Right ventricle myocardium inferior (tissue), 1 donor: ENCODE data around the gene CUL2. TPM values are rescaled to one million over a fixed set of nuclear protein-coding genes. Genes with fewer than 3 reads are reported as not detected.
A peak's percentile ranks its signal among the peaks of the same experiment; 100 is the strongest.
"Not testable (repeated sequence)": the region's sequence is repeated elsewhere in the genome, so short reads cannot be mapped to it uniquely, and the experiment has no call there.

Experiments used
- ATAC-seq: fragments of 200-7000 bp; cut with Tn5 transposase; one replicate; pipeline ENCODE4 v1.9.1; 2020; ENCODE audit warnings: mild to moderate bottlenecking, moderate library complexity
- DNase-seq: peaks from one replicate; pipeline ENCODE4 v3.0.0; 2021; ENCODE audit errors: missing footprints
- intact Hi-C: fragments of 100-400 bp; cut with DNase I; formaldehyde crosslinking; loops from one replicate; pipeline ENCODE4 v1.11.0; 2022
- total RNA-seq: library from RNA; stranded (reverse); fragmentation: NEBNext Ultra II Directional; extraction: Animal tissue kit (Norgen Biotek cat#: 25700); gene quantifications from one replicate; pipeline ENCODE4 v1.2.1, GENCODE V29; 2021
- donor health status: DM: no; HTN: yes; CAD: no; lungs with severe emphysema.

CUL2 gene
- total RNA-seq, 1 donor from 2014 or later, result 39.6 TPM

DNA sequence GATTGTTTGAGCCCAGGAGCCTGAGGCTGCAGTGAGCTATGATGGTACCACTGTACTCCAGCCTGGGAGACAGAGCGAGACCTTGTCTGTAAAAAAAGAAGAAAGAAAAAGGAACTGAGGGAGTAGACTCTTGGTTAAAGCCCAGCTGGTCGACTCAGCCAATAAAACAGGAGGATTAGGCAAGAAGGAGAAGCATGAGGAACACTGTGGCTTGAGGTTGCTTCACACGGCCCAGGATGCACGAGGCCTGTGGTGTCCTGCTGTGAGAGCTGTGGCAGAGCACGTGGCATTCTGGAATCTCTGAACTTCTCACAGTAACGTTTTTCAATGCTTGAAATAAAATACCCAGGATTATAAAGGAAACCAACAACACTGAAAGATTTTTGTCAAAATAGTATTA lies 93.3 kb downstream of the CUL2 start:
- ATAC-seq, result no peak
- intact Hi-C loops, result no loop called here
- DNase-seq, result no peak

DNA sequence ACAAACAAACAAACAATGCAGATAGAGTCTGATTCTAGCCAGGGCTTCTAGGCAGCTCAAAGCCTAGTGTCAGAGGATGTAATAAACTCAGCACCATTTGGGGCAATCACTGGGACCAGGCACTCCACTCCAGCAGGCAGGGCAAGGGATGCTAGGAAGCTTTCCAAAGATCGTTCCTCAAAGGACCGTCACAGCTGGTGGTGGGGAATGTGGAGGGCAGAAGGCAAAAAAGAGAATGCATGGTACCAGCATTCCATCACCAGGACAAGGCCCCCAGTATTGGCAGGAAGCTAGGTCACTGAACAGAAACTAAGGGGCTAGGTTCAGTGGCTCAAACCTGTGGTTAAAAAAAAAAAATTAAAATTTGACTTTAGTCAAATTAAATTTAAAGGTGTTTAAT lies 94.2 kb downstream of the CUL2 start:
- intact Hi-C loops, result no loop called here
- no peak for DNase-seq
- no peak for ATAC-seq

DNA sequence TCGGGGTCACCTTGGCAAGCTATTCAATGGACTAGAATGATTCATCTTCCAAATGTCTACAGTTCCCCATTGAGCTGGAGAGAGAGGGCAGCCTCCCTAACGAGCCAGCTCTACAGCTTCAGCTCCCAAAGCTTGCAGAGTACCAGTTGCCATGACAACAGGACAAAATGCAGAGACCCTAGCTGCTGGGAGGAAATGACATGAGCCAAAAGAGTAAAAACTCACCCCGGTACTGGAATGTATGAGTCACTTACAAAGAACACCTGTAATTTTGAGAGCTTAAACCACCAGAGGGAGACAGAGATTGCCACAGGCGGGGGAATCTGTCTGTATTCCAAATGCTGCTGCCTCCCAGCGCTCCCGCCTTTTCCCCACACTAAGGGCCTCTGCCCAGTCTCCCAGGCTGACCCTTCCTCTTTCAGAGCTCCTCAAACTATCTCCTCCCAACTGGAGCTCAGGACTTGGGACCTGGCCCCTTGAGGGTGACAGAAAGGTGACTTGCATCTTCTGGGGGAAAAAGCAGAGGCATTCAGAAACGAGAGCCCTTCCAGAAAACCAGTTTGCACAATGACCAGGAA lies 95.5 kb downstream of the CUL2 start:
- intact Hi-C loops, result no loop called here
- no peak for DNase-seq
- peak; percentile 47 for ATAC-seq

DNA sequence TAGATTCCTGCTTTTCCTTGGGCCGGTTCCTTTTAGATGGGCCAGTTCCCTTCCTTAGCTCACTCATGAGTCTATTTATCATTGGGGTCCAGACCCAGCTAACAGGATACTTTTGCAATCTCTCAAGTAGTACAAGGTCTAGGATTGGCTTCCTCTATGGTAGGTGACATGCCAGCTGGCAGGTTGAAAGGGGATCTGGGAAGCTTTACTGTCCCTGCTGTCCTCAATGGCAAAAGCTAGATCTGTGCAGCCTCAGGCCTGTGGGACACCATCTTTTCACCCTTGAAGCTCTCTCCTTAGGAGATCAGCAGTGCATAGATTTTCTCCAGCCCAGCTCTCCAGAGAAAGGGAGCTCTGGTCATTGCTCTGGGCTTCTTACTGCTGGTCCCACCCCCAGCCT lies 96.4 kb downstream of the CUL2 start:
- no peak for DNase-seq
- peak; percentile 73 for ATAC-seq
- intact Hi-C loops, result no loop called here

DNA sequence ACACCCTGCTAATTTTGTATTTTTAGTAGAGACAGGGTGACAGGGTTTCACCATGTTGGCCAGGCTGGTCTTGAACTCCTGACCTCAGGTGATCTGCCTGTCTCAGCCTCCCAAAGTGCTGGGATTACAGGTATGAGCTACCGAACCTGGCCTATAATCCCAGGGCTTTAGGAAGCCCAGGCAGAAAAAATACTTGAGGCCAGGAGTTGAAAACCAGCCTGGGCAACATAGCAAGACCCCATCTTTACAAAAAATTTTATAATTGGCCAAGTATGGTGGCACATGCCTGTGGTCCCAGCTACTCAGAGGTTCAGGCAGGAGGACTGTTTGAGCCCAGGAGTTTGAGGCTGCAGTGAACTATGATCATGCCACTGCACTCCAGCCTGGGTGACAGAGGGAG lies 99.0 kb downstream of the CUL2 start:
- ATAC-seq, DNase-seq, intact Hi-C loops: not testable (repeated sequence)

DNA sequence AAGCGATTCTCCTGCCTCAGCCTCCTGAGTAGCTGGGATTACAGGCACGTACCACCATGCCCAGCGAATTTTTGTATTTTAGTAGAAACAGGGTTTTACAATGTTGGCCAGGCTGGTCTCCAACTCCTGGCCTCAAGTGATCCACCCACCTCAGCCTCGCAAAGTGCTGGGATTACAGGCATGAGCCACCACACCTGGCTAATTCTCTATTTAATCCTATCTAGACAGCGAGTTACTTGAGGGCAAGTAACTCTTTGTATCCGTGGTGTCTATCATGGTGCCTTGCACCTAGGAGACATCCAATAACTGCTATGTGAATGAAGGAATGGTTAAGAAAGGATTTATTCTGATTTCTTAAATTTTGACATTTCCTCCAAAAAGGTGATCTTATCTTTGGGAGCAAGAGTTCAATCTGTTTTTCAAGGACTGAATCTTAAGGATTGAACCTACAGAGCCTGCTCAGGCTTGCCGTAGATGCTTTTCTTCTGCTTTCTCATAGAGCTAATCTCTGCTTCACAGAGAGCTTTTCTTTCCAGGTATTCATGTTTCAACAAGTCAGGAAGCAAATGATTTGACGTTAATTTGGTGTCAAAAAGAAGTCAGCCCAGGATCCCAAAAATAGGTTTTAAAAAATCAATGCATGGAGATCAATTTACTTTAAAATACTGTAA lies 101.6 kb downstream of the CUL2 start:
- no peak for ATAC-seq
- DNase-seq, result no peak
- intact Hi-C loops, result no loop called here

DNA sequence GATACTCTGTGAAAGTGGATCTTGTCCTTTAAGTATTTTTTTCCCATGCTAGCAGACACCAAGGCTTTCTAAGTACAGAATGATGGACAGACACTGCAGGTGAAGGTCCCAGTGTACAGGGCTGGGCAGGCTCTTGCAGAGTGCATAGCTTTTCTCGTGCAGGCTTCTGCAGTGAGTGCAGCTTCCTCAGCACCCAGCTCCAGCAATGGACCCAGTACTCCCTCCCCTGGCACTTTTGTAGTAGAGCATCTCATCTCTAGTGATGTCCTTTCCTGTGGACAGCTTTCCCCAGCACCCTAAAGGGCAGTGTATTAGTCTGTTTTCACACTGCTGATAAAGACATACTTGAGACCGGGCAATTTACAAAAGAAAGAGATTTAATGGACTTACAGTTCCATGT lies 104.3 kb downstream of the CUL2 start:
- intact Hi-C loops, result no loop called here
- no peak for ATAC-seq
- no peak for DNase-seq

DNA sequence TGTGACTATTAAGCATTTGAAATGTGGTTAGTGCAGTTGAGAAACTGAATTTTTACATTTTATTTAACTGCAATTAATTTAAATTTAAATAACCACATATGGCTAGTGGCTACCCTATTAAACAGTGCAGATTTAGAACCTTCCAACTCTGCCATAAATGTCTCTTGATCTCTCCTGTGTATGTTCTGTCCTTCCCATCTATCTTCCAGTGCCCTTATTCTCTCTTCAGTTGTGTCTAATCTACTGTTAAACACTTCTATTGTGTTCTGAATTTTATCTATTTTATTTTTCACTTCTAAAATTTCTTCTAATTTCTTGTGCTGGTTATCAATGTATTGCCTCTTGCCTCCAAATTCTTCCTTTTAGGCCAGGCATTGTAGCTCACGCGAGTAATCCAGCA lies 105.0 kb downstream of the CUL2 start:
- intact Hi-C loops, result no loop called here
- no peak for DNase-seq
- no peak for ATAC-seq

DNA sequence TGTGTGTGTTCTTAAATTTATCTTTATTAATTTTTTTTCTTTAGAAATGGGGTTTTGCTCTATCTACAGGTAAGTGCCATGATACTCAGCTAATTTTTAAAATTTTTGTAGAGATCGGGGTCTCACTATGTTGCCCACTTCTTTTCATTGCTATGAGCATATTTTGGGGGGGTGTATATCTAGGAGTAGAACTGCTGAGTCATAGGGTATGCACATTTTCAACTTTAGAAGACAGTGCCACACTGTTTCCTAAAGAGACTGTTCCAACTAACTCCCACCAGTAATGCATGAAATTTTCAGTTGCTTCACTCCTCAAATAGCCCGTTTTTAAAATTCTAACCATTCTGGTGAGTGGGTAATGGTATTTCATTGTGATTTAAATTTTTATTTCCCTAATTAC lies 108.3 kb downstream of the CUL2 start:
- ATAC-seq, result no peak
- DNase-seq, result no peak
- intact Hi-C loops, result no loop called here

DNA sequence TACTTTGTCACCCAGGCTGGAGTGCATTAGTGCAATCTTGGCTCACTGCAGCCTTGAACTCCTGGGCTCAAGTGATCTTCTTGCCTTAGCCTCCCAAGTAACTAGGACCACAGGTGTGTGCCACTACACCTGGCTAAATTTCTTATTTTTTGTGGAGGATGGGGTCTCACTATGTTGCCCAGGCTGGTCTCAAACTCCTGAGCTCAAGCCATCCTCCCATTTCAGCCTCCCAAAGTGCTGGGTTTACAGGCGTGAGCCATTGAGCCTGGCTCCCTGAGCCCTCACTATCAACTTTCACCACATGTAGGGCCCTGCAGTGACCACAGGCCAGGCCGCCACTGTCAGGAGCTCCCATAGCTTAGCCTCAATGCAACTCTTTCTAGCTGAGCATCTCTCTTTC lies 110.2 kb downstream of the CUL2 start:
- intact Hi-C loops, result no loop called here
- DNase-seq, result no peak
- ATAC-seq, result no peak

DNA sequence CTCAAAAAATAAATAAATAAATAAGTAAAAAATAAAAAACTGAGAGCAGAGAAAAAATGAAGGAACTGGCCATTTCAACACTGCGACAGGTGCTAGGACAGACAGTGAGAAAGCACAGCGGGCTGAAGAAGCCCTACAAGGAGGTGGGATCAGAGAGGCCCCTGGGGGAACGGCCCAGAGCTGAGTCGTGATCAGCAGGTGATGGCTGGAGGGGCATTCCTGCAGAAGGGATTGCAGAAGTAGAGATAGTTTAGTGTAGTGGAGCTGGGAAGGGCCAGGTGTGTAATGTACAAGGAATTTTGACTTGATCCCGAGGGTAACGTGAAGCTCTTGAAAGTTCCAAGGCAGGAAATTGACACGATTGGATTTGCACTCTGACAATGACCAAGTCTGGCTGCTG lies 112.1 kb downstream of the CUL2 start:
- DNase-seq (no peak), ATAC-seq (no peak)
- intact Hi-C loops, result no loop called here

DNA sequence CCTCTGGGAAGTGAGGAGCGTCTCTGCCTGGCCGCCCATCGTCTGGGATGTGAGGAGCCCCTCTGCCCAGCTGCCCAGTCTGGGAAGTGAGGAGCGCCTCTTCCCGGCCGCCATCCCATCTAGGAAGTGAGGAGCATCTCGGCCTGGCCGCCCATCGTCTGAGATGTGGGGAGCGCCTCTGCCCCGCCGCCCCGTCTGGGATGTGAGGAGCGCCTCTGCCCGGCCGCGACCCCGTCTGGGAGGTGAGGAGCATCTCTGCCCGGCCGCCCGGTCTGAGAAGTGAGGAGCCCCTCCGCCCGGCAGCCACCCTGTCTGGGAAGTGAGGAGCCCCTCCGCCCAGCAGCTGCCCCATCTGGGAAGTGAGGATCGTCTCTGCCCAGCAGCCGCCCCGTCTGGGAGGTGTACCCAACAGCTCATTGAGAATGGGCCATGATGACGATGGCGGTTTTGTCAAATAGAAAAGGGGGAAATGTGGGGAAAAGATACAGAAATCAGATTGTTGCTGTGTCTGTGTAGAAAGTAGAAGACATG lies 113.7 kb downstream of the CUL2 start:
- intact Hi-C loops, DNase-seq, ATAC-seq: not testable (repeated sequence)

DNA sequence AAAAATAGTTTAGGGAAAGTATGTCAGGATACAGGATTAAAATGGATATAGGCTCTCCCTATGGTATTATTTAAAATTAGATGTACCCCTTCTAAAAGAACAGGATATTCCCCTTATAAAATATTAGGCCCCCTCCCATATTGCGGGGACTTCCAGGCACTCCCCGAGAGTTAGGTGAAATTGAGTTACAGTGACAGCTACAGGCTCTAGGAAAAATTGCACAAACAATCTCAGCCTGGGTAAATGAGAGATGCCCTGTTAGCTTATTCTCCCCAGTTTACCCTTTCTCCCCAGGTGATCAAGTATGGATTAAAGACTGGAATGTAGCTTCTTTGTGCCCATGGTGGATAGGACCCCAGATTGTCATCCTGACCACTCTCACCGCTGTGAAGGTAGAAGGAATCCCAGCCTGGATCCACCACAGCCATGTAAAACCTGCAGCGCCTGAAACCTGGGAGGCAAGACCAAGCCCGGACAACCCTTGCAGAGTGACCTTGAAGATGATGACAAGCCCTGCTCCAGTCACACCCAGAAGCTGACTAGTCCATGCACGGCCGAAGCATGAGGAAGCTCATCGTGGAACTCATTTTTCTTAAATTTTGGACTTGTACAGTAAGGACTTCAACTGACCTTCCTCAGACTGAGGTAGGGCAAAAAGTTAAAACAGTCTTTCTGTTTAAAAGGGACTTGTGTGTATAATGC lies 115.6 kb downstream of the CUL2 start:
- ATAC-seq, intact Hi-C loops, DNase-seq: not testable (repeated sequence)

DNA sequence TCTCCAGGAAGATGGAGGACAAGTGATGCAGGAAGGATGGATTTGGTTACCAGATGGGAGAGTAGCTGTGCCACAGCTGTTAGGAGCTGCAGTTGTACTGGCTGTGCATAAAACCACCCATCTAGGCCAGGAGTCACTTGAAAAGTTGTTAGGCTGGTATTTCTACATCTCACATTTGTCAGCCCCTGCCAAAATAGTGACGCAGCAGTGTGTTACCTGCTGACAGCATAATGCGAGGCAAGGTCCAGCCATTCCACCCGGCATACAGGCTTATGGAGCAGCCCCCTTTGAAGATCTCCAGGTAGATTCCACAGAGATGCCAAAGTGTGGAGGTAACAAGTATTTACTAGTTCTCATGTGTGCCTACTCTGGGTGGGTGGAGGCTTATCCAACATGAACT lies 116.4 kb downstream of the CUL2 start:
- intact Hi-C loops, result not testable (repeated sequence)

DNA sequence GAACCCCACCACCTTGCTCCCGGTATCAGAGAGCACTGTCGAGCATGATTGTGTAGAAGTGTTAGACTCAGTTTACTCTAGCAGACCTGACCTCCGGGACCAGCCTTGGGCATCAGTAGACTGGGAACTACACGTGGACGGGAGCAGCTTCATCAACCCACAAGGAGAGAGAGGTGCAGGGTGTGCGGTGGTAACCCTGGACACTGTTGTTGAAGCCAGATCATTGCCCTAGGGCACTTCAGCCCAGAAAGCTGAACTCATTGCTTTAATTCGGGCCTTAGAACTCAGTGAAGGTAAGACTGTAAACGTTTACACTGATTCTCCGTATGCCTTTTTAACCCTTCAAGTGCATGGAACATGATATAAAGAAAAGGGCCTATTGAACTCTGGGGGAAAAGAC lies 117.0 kb downstream of the CUL2 start:
- ATAC-seq, intact Hi-C loops, DNase-seq: not testable (repeated sequence)

More for the DNA sequence above, 116.4 kb downstream of the CUL2 start:
- ATAC-seq, DNase-seq: not testable (repeated sequence)

DNA sequence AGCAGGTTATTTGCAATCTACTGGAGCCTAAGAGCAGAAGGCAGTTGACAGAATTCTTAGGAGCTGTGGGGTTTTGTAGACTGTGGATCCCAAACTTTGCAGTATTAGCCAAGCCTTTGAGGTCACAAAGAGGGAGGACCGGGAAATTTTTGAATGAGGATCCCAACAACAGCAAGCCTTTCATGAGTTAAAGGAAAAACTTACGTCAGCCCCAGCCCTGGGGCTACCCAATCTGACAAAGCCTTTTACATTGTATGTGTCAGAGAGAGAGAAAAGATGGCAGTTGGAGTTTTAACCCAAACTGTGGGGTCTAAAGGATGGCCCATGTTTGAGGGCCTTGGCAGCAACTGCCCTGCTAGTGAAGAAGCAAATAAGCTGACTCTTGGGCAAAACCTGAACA lies 117.5 kb downstream of the CUL2 start:
- DNase-seq, ATAC-seq, intact Hi-C loops: not testable (repeated sequence)

DNA sequence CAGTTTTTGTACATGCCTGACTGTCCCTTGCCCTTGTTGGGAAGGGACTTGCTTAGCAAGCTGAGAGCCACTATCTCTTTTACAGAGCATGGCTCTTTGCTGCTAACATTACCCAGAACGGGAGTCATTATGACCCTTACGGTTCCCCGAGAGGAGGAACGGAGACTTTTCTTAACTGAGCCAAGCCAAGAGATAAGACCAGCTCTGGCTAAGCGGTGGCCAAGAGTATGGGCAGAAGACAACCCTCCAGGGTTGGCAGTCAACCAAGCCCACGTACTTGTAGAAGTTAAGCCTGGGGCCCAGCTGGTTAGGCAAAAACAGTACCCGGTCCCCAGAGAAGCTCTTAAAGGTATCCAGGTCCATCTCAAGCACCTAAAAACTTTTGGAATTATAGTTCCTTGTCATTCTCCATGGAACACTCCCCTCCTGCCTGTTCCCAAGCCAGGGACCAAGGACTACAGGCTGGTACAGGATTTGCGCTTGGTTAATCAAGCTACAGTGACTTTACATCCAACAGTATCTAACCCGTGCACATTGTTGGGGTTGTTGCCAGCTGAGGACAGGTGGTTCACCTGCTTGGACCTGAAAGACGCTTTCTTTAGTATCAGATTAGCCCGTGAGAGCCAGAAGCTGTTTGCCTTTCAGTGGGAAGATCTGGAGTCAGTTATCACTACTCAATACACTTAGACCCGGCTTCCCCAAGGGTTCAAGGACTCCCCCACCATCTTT lies 118.4 kb downstream of the CUL2 start:
- intact Hi-C loops, DNase-seq, ATAC-seq: not testable (repeated sequence)

DNA sequence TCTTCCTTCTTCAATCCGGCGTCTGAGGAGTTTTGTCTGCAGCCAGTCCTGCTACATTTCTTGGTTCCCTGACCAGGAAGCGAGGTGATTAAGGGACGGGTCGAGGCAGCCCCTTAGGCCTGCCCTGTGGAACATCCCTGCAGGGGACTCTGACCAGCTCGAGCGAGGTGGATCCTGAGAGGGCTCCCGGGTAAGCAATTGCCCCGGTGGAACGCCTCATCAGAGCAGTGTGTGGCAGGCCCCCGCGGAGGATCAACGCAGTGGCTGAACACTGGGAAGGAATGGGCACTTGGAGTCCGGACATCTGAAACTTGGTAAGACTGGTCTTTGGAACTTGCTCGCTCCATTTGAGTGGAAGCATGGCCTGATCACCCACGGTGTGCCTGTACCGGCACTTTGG lies 121.0 kb downstream of the CUL2 start:
- intact Hi-C loops, result loop anchor here (5.0 kb wide), 1 partner anchor 302 kb away; no protein-coding TSS in a partner anchor
- ATAC-seq (no peak), DNase-seq (no peak)

DNA sequence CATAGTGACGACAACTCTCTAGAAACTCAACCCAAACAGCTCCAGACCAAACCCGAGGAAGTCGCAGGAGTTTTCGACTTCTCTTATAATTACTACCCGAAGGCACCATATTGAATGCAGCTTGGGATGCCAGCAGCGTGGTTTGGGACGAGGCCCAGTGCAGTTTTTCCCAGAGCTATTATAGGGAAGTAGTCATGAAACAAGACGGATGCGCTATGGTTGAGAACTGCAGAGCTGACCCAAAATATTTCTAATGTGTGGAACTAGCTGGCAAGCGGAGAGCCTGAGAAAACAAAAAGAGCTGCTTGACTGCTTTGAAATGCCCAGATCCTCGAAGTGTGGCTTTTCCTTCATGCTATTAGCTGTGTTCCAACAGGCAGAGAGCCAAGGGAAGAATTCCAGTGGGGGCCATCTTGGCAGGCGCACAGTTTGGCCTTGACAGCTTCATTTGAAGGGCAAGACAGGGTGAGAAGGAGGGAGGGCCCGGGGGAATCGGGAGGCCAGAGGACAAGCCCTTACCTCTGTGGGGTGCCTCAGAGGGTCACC lies 122.7 kb downstream of the CUL2 start:
- peak; percentile 70 for ATAC-seq
- intact Hi-C loops, result loop anchor here (5.0 kb wide), 1 partner anchor 300 kb away; no protein-coding TSS in a partner anchor
- DNase-seq, result no peak
